Memory B cell (primary cell): ENCODE data around the gene SSH3.

Experiments
- ATAC-seq: fragments of 150-1000 bp; cut with Tn5 transposase; 2 replicates; pipeline ENCODE4 v1.10.0; 2021; ENCODE audit warnings: low read depth, mild to moderate bottlenecking, moderate library complexity
- DNase-seq, 2 donors: peaks; one replicate each; pipeline ENCODE4 v3.0.0; 2022; ENCODE audit warnings: low spot score in 2 of 2
- H3K27ac Mint-ChIP-seq: one replicate; pipeline ENCODE4 v1.8.0; 2022; ENCODE audit warnings: mild to moderate bottlenecking, moderate library complexity, mixed read lengths
- H3K27me3 Mint-ChIP-seq: one replicate; pipeline ENCODE4 v1.8.0; 2022; ENCODE audit warnings: mixed read lengths
- H3K36me3 Mint-ChIP-seq: one replicate; pipeline ENCODE4 v1.8.0; 2022; ENCODE audit warnings: mild to moderate bottlenecking, mixed read lengths
- H3K4me1 Mint-ChIP-seq: one replicate; pipeline ENCODE4 v1.8.0; 2022; ENCODE audit warnings: mixed read lengths
- H3K4me3 Mint-ChIP-seq: one replicate; pipeline ENCODE4 v1.8.0; 2022; ENCODE audit warnings: mild to moderate bottlenecking, moderate library complexity, mixed read lengths
- H3K9me3 Mint-ChIP-seq: one replicate; pipeline ENCODE4 v1.8.0; 2022; ENCODE audit warnings: mixed read lengths

The SSH3 gene

DNA sequence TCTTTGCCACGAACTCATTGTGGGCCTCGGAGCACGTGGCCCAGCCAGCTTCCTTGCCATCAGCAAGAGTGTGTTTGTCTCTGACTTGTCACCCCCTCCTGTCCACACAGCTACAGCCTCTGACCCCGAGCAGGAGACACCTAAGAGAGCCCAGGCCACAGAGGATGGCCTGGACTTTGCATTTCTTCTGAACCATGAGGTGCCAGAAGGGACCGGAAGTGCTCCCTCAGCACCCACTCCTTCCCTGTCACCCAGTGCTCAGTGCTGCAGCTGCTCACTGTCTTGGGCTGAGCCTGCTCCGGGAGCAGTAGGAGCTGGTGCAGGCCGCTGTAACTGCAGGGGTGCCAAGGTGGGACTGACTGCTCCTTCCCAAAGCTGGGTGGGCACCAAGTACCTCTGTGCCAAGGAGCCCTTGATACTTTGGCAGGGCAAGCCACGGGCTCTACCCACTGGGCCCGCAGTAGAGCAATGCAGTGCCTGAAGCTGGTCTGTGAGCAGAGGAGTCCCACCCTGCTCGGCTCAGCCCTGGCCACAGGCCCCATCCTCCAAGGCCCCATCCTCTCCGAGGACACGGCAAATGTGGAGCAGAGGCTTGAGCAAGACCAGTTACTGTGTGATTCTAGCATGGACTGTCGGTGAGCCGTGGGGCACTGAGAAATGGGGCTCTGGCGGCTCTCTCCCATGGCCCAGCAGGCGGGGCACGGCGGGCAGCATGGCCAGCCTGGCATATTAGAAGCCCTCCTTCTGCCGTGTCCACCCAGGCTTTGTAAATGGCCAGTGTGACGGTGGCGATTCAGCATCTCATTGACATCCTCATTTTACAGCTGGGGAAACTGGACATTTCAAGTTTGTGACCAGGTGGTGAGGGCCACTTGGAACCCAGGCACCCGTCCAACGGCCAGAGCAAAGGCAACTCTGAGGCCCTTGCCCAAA lies 30.7 kb upstream of the SSH3 start:
- Mint-ChIP-seq H3K9me3 (no peaks in the 10 kb centered on the region), H3K4me1 (peaks cover 62% of the 10 kb centered on the region), H3K4me3 (peak overlapping the region; percentile 94), H3K27me3 (no peaks in the 10 kb centered on the region), H3K36me3 (peaks cover 24% of the 10 kb centered on the region), H3K27ac (peak overlapping the region; percentile 94)
- DNase-seq = no peak
- no peak for ATAC-seq

DNA sequence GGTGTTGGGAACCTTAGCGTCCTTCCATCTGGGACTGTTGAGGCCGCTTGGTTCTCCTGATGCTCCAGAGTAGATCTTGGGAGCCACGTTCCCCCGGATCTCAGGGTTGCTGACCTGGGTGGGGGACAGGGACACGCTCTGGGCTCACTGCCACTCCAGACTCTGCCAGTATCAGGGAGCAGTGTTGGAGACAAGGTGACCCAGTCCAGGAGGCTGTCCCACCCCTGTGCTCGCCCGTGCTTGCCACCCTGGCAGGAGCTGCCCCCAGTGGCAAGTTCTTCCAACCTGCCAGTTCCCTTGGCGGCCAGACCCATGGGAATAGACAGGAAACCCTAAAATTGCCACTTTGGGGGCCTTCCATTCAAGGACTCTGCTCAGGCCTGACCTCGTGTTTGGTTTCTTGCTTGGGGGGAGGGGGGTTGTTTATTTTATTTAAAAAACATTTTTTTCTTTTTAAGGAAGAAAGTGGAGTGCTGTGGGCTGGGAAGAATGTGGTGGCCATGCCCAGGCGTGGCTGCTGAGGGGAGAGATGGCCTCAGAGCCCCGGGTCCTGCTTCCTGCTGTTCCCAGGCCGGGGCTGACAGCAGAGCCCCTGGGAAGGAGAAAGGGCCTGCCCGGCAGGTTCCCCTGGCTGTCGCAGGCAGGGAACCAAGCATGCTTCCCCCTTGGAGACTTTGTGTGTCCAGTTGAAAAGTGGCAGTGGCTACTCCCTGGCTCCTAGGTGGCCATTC lies 29.9 kb upstream of the SSH3 start:
- H3K36me3 Mint-ChIP-seq = peaks cover 19% of the 10 kb centered on the region
- H3K27me3 Mint-ChIP-seq = no peaks in the 10 kb centered on the region
- ATAC-seq (no peak), DNase-seq (no peak)
- H3K9me3 Mint-ChIP-seq = no peaks in the 10 kb centered on the region
- H3K4me3 Mint-ChIP-seq = peak overlapping the region; percentile 94
- H3K4me1 Mint-ChIP-seq = peaks cover 59% of the 10 kb centered on the region
- H3K27ac Mint-ChIP-seq = peak overlapping the region; percentile 94

DNA sequence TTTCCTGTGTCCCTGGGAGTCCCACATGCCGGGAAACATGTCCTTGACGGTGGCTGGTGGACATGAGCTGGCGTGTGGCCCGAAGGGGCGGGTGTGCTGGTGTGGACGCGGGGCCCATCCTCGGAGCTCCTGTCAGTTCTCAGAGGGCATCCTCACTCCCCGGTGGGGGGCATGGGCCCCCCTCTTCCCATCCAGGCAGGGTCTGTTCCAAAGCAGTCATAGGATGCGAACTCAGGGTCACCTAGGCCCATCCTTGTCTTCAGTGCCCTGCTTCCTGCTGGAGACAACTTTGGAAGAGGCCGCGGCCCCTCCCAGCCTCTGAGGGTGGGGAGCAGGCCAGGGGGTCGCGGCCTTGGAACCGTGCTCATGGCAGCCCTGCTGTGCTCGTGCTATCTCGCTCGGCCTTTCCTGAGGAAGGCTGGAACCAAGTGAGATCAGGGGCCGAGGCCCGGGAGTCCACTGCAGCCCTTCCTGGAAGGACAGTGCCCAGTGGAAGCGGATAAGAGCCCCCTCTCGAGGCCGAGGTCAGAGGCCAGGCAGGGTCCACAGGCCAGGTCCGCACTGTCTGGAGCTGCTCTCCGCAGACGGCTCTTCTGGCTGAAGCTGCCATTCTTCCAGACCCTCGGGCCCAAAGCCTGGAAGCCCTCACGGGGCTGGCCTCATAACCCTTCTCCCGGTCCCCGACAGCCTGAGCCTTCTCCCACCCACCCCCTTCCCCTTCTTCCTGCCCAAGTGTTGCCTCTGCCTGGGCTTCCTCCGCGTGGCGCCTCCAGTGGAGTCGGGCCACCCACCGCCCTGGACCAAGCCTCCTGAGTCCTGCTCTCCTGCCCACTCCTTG lies 28.3 kb upstream of the SSH3 start:
- Mint-ChIP-seq H3K27me3 (no peaks in the 10 kb centered on the region), H3K4me1 (peaks cover 62% of the 10 kb centered on the region), H3K36me3 (peaks cover 26% of the 10 kb centered on the region), H3K4me3 (peak overlapping the region; percentile 77), H3K27ac (peak overlapping the region; percentile 82), H3K9me3 (no peaks in the 10 kb centered on the region)
- DNase-seq (no peak), ATAC-seq (no peak)

DNA sequence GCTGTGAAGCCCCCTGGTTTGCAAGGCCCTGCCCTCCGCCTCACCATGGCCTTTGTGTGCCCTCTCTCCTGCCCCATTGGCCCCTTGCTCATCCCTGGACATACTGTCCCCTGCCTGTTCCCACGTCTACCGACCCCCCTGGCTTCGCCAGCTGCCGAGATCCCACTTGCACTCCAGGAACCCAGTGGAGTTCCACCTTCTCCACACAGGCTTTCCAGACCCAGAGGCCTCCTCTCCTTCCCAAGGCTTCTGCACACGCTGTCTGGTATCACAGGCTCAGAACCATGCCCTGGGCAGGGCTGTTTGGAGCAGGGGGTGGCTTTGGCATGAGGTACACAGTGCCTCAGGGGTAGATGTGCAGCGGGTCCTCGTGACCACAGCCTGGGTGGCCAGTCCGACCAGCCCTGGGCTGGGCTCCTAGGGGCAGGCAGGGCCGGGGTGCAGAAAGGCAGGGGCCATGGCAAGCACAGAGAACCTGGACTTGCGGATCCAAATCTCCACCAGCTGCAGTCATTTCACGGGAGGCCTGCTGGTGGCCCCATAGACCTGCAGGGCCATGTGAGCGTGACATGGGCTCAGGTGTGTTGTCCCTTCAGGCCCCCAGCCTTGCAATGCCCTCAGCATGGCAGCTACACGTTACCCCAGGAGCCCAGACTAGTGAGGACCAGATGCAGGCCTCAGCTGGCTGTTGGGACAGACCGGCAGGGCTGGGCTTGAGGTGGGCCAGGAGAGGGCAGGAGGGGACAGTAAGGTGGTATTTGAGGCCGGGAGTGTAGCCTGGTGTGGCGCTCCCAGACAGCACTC lies 27.5 kb upstream of the SSH3 start:
- no peaks in the 10 kb centered on the region for H3K27me3 Mint-ChIP-seq
- peak overlapping the region; percentile 74 for H3K4me3 Mint-ChIP-seq
- peaks cover 56% of the 10 kb centered on the region for H3K4me1 Mint-ChIP-seq
- ATAC-seq = no peak
- DNase-seq = no peak
- no peaks in the 10 kb centered on the region for H3K9me3 Mint-ChIP-seq
- H3K36me3 Mint-ChIP-seq = peaks cover 22% of the 10 kb centered on the region
- peak overlapping the region; percentile 73 for H3K27ac Mint-ChIP-seq

DNA sequence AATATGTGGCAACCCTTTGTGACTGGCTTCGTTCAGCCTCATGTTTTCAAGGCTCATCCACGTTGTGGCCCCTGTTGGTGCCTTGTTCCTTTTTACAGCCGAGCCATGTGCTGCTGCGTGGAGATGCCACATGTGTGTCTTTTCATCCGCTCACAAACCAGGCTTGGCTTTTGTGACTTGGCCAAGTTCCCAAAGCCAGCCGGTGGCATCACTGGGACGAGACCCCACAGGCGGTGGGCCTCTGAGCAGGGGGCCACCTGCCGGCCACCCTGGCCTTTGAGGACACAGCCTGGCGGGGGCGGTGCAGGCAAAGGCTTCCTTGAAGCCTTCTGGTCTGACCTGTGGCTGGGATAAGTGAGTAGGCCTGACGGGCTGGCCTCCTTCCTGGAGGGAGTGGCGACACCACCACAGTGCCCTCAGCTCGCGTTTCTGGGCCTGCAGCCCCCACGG lies 26.5 kb upstream of the SSH3 start:
- DNase-seq (no peak), ATAC-seq (no peak)
- Mint-ChIP-seq H3K27ac (peak overlapping the region; percentile 73), H3K36me3 (peaks cover 18% of the 10 kb centered on the region), H3K9me3 (no peaks in the 10 kb centered on the region), H3K4me1 (peaks cover 47% of the 10 kb centered on the region), H3K4me3 (peak overlapping the region; percentile 79), H3K27me3 (no peaks in the 10 kb centered on the region)

DNA sequence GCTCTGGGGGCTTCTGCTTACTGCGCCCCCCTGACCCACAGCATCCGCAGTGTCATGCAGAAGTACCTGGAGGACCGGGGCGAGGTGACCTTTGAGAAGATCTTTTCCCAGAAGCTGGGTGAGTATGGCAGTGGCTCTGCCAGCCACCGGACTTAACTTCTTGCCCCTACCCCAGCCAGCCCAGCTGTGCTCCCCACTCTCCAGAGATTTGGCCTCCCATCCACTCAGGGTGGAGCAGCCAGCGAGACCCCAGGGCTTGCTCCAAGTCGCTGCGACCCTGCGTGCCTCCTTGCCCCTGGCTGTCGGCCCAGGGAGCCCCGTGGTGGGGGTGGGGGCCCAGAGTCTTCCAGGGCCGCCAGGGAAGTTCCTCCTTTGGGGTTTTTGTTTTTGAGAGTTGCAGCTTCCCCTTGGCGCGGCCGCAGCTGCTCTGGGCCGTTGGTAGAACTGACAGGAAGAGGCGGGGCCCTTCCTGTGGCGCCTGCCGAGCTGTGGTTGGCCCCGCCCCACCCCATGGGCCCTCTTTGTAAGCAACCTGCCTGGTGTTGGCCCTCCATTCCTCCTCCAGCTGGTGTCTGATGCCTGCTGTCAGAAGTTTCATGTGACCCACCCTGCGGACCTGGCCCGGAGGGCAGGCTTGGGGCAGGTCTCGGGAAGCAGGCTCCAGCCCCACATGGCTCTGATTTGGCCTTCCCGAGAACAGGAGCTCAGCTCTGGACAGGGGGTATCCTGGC lies 25.9 kb upstream of the SSH3 start:
- H3K4me3 Mint-ChIP-seq = peak overlapping the region; percentile 79
- DNase-seq (peak; percentile 85 to 91), ATAC-seq (peak; percentile 96)
- H3K27ac Mint-ChIP-seq = peak overlapping the region; percentile 73
- H3K9me3 Mint-ChIP-seq = no peaks in the 10 kb centered on the region
- H3K27me3 Mint-ChIP-seq = no peaks in the 10 kb centered on the region
- peaks cover 21% of the 10 kb centered on the region for H3K36me3 Mint-ChIP-seq
- peaks cover 41% of the 10 kb centered on the region for H3K4me1 Mint-ChIP-seq

DNA sequence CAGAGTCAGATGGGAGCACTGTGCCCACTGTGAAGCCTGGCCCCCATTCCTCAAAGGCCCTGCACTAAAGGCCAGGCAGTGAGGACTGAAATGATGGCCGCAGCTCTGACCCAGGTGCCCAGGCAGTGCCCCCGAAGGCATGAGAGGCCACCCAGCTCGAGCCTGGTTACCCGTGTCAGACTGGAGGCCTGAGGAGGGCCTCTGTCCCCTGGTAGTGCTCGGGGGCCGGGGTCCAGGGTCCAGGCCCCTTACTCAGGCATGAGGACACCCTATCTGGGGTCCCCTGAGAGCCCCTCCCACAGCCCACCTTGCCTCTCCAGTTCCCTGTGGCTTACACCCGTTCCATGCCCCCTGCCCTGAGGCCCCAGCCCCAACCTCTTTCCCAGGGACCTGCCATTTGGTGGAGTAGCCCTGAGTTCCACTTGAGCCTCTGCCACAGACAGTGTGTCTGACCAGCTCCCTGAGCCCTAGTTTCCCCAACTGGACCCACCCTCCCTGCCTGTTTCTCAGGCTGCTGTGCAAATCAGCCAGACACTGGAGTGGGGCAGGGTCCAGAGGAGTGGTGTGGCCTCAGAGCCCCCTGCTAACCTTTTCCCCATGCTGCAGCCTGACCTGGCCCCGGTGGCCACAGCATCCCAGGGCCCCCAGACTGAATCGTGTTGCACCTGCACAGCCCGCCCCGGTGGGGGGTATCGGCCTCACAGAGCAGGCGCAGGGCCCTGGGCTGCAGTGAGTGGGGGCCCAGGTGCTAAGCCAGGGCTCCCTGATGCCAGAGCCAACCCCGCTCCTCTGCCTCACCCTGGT lies 25.0 kb upstream of the SSH3 start:
- no peak for ATAC-seq
- H3K27me3 Mint-ChIP-seq = no peaks in the 10 kb centered on the region
- peak overlapping the region; percentile 73 for H3K27ac Mint-ChIP-seq
- DNase-seq = no peak
- peaks cover 36% of the 10 kb centered on the region for H3K4me1 Mint-ChIP-seq
- H3K36me3 Mint-ChIP-seq = peaks cover 23% of the 10 kb centered on the region
- H3K4me3 Mint-ChIP-seq = peak overlapping the region; percentile 79
- no peaks in the 10 kb centered on the region for H3K9me3 Mint-ChIP-seq

DNA sequence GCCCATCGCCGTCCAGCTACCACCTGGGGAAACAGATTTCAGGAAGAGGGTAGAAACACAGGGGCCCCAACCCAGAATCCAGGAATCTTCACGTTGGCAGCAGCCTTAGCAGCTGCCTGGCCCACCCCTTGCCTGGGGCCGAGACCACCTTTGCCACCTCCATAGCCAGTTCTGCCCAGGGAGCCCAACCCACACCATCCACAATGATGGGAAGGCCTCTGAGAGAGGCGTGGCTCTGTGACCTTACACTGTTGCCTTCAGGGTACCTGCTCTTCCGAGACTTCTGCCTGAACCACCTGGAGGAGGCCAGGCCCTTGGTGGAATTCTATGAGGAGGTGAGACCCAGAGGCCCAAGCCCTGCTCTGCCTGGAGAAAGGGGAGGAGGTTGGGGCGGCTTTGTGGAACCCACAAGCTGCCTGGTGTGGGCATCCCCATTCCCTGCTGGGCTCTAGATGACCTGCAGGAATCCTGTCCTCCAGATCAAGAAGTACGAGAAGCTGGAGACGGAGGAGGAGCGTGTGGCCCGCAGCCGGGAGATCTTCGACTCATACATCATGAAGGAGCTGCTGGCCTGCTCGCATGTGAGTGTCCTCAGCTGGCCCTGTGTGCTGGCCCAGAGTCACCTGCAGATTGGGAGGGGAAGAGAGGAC lies 24.3 kb upstream of the SSH3 start:
- Mint-ChIP-seq H3K9me3 (no peaks in the 10 kb centered on the region), H3K4me1 (peaks cover 36% of the 10 kb centered on the region), H3K27ac (peak overlapping the region; percentile 73), H3K27me3 (no peaks in the 10 kb centered on the region), H3K36me3 (peaks cover 23% of the 10 kb centered on the region), H3K4me3 (peak overlapping the region; percentile 37)
- ATAC-seq = no peak
- no peak for DNase-seq

DNA sequence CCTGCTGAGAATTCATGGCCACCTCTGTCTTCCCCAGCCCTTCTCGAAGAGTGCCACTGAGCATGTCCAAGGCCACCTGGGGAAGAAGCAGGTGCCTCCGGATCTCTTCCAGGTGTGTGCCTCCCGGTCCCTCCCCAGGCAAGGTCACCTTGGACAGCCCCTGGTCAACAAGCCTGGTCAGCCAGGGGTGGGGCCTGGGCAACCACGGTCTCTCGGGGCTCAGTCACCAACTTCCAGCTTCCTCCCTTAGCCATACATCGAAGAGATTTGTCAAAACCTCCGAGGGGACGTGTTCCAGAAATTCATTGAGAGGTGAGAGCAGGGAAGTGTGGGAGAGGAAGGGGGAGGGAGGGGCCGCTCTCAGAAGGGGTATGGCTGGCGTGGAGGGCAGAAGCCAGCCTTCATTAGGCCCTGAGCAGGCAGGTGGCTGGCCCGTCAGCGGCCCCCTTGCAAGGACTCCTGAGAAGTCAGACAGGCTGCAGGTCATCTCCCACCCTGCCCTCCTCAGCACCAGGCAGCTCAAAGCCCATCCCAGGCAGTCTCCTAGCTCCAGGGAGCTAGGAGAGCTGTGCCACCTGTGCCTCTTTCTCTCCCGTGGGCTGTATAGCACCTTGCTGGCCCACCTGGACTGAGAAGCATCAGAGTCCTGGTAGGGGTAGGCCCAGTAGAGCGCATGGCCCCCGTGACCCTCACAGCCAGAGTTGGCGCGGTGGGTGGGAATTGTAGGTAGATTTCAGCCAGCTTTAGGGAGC lies 23.6 kb upstream of the SSH3 start:
- Mint-ChIP-seq H3K4me1 (peaks cover 31% of the 10 kb centered on the region), H3K27me3 (no peaks in the 10 kb centered on the region), H3K36me3 (peaks cover 21% of the 10 kb centered on the region), H3K4me3 (peak overlapping the region; percentile 29), H3K27ac (peak overlapping the region; percentile 73), H3K9me3 (no peaks in the 10 kb centered on the region)
- no peak for DNase-seq
- ATAC-seq = no peak

DNA sequence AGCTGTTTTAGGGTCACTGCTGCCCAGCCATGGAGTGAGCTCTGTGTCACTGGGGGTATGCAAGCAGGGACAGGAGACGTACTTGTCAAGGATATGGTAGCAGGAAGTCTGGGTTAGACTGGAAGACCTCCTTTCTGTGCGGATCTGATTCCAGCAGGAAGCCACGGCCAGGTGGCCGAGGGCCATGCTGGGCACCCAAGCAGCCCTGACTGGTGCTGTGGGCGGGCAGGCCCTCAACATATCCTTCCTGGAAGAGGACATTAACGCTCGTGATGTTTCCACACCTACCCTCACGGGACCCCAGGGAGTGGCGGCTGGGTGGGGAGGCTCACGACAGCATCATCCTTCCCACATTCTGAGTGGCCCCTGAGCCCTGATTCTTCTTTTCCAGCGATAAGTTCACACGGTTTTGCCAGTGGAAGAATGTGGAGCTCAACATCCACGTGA lies 23.0 kb upstream of the SSH3 start:
- Mint-ChIP-seq H3K4me1 (peaks cover 30% of the 10 kb centered on the region), H3K27ac (peak overlapping the region; percentile 73), H3K9me3 (no peaks in the 10 kb centered on the region), H3K4me3 (peak overlapping the region; percentile 29), H3K27me3 (no peaks in the 10 kb centered on the region), H3K36me3 (peaks cover 21% of the 10 kb centered on the region)
- DNase-seq (no peak), ATAC-seq (no peak)
